K562 (cell line): ENCODE measurements around the gene USP10. TPM values are rescaled to one million over a fixed set of nuclear protein-coding genes. Genes with fewer than 3 reads are reported as not detected.

Source experiments
- ATAC-seq: fragments of 200-7000 bp; cut with Tn5 transposase; 3 replicates; pipeline ENCODE4 v1.9.1; 2020; ENCODE audit warnings: moderate library complexity
- BruUV-seq: library from RNA; stranded (reverse); fragments of 400-500 nt; replicated peaks from 2 replicates; lab custom pipeline; 2021; lab: Mats Ljungman, UMichigan
- CTCF ChIA-PET: fragments of 300-600 bp; formaldehyde crosslinking; extraction: SDS; loops from one replicate; lab custom pipeline; 2021; ENCODE audit warnings: low intra/inter-chr PET ratio; lab: Yijun Ruan, JAX
- POLR2A ChIA-PET: fragments of 300-600, 350-650 bp; sonication (Branson Sonifier 250); formaldehyde crosslinking; extraction: SDS; loops from one replicate; lab custom pipeline; 2021; ENCODE audit warnings: antibody characterized with exemption, inconsistent platforms; lab: Yijun Ruan, JAX
- DNase-seq, 4 experiments: peaks; one replicate each; pipeline versions ENCODE4 v3.0.0 to v3.0.0-alpha.2; 2011 to 2018; ENCODE audit warnings: low spot score in 3 of 4, mixed read lengths in 3 of 4; ENCODE audit errors: extremely low read depth in 1 of 4
- FAIRE-seq: peaks from 2 replicates; lab custom pipeline; 2011; peaks lifted over from hg19 to GRCh38; lab: Jason Lieb, UNC
- H2AFZ ChIP-seq: 2 replicates; pipeline ENCODE4 v1.6.0; 2011; ENCODE audit warnings: low read depth, low read length, control low read depth, inconsistent platforms
- H3K27ac ChIP-seq: fragments of 200-600 bp; 3 replicates; pipeline ENCODE4 v1.8.0; 2011; ENCODE audit warnings: low read depth, mild to moderate bottlenecking, control low read depth, inconsistent platforms, low read length, moderate library complexity, mixed read lengths; ENCODE audit errors: extremely low read depth
- H3K27me3 ChIP-seq, 2 experiments: fragments of 300-600 bp in 1 of 2; 2 replicates in 1 of 2; 3 replicates in 1 of 2; pipeline versions ENCODE4 v1.6.0 to v1.8.0; 2011; ENCODE audit warnings: inconsistent platforms in 2 of 2, low read length in 2 of 2, mild to moderate bottlenecking in 1 of 2, mixed read lengths in 1 of 2, moderate library complexity in 1 of 2; ENCODE audit not compliant: control insufficient read depth in 2 of 2, insufficient read depth in 2 of 2
- H3K36me3 ChIP-seq: fragments of 300-600 bp; 3 replicates; pipeline ENCODE4 v1.8.0; 2011; ENCODE audit warnings: mild to moderate bottlenecking, low read length, inconsistent platforms; ENCODE audit not compliant: control insufficient read depth, insufficient read depth
- H3K4me1 ChIP-seq, 2 experiments: fragments of 200-600 bp in 1 of 2; replicated peaks in 1 of 2; 2 replicates in 1 of 2; 3 replicates in 1 of 2; pipeline versions ENCODE4 v1.5.1 to v1.8.0; 2011; ENCODE audit warnings: inconsistent platforms in 2 of 2, low read length in 2 of 2, mild to moderate bottlenecking in 1 of 2, mixed read lengths in 1 of 2, moderate library complexity in 1 of 2; ENCODE audit not compliant: control insufficient read depth in 2 of 2, insufficient read depth in 2 of 2
- H3K4me2 ChIP-seq: 2 replicates; pipeline ENCODE4 v1.6.1; 2011; ENCODE audit warnings: low read length, control low read depth, inconsistent platforms, mixed read lengths; ENCODE audit not compliant: insufficient read depth
- H3K4me3 ChIP-seq: fragments of 200-600 bp; sonication (generic), shearing (Covaris generic); 2 replicates; pipeline ENCODE4 v1.5.1; 2016; ENCODE audit warnings: control low read depth, inconsistent platforms
- H3K79me2 ChIP-seq: fragments of 200-600 bp; 3 replicates; pipeline ENCODE4 v1.8.0; 2011; ENCODE audit warnings: low read length, inconsistent platforms; ENCODE audit not compliant: control insufficient read depth, insufficient read depth
- H3K9ac ChIP-seq, 2 experiments: 2 replicates each; pipeline versions ENCODE4 v1.6.0 to v1.6.1; 2011; ENCODE audit warnings: low read depth in 2 of 2, low read length in 2 of 2, control low read depth in 1 of 2, inconsistent platforms in 1 of 2, mild to moderate bottlenecking in 1 of 2, mixed read lengths in 1 of 2; ENCODE audit not compliant: insufficient read depth in 1 of 2
- H3K9me1 ChIP-seq: one replicate; pipeline ENCODE4 v1.6.0; 2011; ENCODE audit warnings: inconsistent platforms, mild to moderate bottlenecking, low read length, moderate library complexity; ENCODE audit not compliant: control insufficient read depth, insufficient read depth
- H3K9me3 ChIP-seq: replicated peaks from 2 replicates; pipeline ENCODE4 v1.5.1; 2011; ENCODE audit warnings: low read depth, low read length, inconsistent platforms; ENCODE audit not compliant: control insufficient read depth, insufficient read depth
- H4K20me1 ChIP-seq: replicated peaks from 2 replicates; pipeline ENCODE4 v1.6.1; 2011; ENCODE audit warnings: low read length, inconsistent platforms, mixed read lengths; ENCODE audit not compliant: control insufficient read depth, insufficient read depth
- C11orf30 ChIP-seq: fragments of 450-650 bp; IDR thresholded peaks from 2 replicates; pipeline ENCODE4 v1.6.1; 2016; ENCODE audit warnings: low read depth, mild to moderate bottlenecking
- GTF2A2 ChIP-seq: IDR thresholded peaks from 2 replicates; pipeline ENCODE4 v1.6.1; 2016; ENCODE audit warnings: mild to moderate bottlenecking, missing genetic modification characterization, missing compliant biosample characterization
- KAT2B ChIP-seq: IDR thresholded peaks from one replicate; pipeline ENCODE4 v1.6.1; 2012; ENCODE audit warnings: low read depth, mild to moderate bottlenecking, control low read depth, inconsistent platforms, low read length, moderate library complexity
- KAT8 ChIP-seq: fragments of 450-650 bp; IDR thresholded peaks from 2 replicates; pipeline ENCODE4 v1.6.1; 2016; ENCODE audit warnings: low read depth, mild to moderate bottlenecking
- SMAD2 ChIP-seq: fragments of 150-350 bp; IDR thresholded peaks from 2 replicates; pipeline ENCODE4 v1.6.1; 2014; ENCODE audit warnings: low read depth, mild to moderate bottlenecking, low read length
- SMARCE1 ChIP-seq: fragments of 450-650 bp; IDR thresholded peaks from 2 replicates; pipeline ENCODE4 v1.7.1; 2016; ENCODE audit warnings: mild to moderate bottlenecking
- TEAD4 ChIP-seq, 2 experiments: sonication (generic) in 1 of 2; formaldehyde crosslinking in 1 of 2; IDR thresholded peaks; 2 replicates each; pipeline versions ENCODE4 v1.6.1 to v1.8.0; 2012 to 2022; ENCODE audit warnings: borderline replicate concordance in 1 of 2, inconsistent platforms in 1 of 2, low read length in 1 of 2, mild to moderate bottlenecking in 1 of 2, missing genetic modification reagents in 1 of 2
- TRIM25 ChIP-seq: fragments of 450-650 bp; IDR thresholded peaks from 2 replicates; pipeline ENCODE4 v1.7.0; 2016; ENCODE audit warnings: borderline replicate concordance
- ZBED1 ChIP-seq: IDR thresholded peaks from 2 replicates; pipeline ENCODE4 v1.6.1; 2014
- ZNF507 ChIP-seq: conservative IDR thresholded peaks from 2 replicates; pipeline ENCODE4 v1.6.1; 2017; ENCODE audit warnings: missing genetic modification characterization, missing compliant biosample characterization
- ZNF561 ChIP-seq: fragments of 450-650 bp; formaldehyde crosslinking; conservative IDR thresholded peaks from 2 replicates; pipeline ENCODE4 v1.4.0; 2020; ENCODE audit warnings: mild to moderate bottlenecking, moderate library complexity
- ZNF830 ChIP-seq: fragments of 250-450 bp; sonication (Bioruptor Pico); IDR thresholded peaks from 2 replicates; pipeline ENCODE4 v1.5.0; 2021; ENCODE audit warnings: mild to moderate bottlenecking
- WGBS: fragments of 100-300 bp; shearing (Covaris generic); methylation state at CpG from one replicate; pipeline ENCODE4 v1.1.6; 2016; ENCODE audit warnings: low coverage, mixed read lengths; ENCODE audit not compliant: insufficient coverage; ENCODE audit errors: missing lambda C conversion rate; 5-methylcytosine and 5-hydroxymethylcytosine counted together
- in situ Hi-C: fragments of 300-500 bp; cut with MboI; formaldehyde crosslinking; loops from 4 replicates; pipeline ENCODE4 v1.15.0; 2018; ENCODE audit warnings: inconsistent platforms, mixed read lengths
- intact Hi-C: fragments of 100-400 bp; cut with micrococcal nuclease; formaldehyde crosslinking; loops from 2 replicates; pipeline ENCODE4 v1.14.2; 2022
- polyA plus RNA-seq, 8 experiments: library from polyadenylated mRNA; depleted of rRNA in 4 of 8; stranded (reverse) in 5 of 8; unstranded in 3 of 8; fragments of >200 nt; fragmentation: Nextera tagmentation in 2 of 8; fragmentation: Illumina TruSeq in 1 of 8; extraction: Ambion mirVana in 2 of 8; extraction: Trizol in 1 of 8; gene quantifications; 2 replicates each; pipeline versions ENCODE4 v1.2.1 to v1.2.3, GENCODE V29; 2011 to 2014; ENCODE audit warnings: inconsistent platforms in 1 of 8, missing spikeins in 1 of 8
- total RNA-seq, 7 experiments: library from RNA; depleted of rRNA in 6 of 7; stranded (reverse); fragments of >200 nt in 6 of 7; fragmentation: Illumina TruSeq in 2 of 7; extraction: Trizol in 2 of 7; gene quantifications; 2 replicates each; pipeline versions ENCODE4 v1.2.1 to v1.2.3, GENCODE V29; 2011 to 2021; ENCODE audit warnings: low replicate concordance in 1 of 7
- TF ChIP-seq, protein P1 (sequence below), 3 experiments: fragments of 200-800 bp in 1 of 3; fragments of 250-450 bp in 1 of 3; fragments of 450-650 bp in 1 of 3; sonication (Bioruptor Pico) in 1 of 3; sonication (Bioruptor generic) in 1 of 3; formaldehyde crosslinking in 1 of 3; IDR thresholded peaks; 2 replicates each; pipeline versions ENCODE4 v1.6.1 to v1.8.0; 2016 to 2022; ENCODE audit warnings: mild to moderate bottlenecking in 2 of 3, missing genetic modification characterization in 2 of 3, missing compliant biosample characterization in 1 of 3, moderate library complexity in 1 of 3

Gene USP10
- total and polyA plus RNA-seq, 9 of the 15 experiments (the other 6 are each of a cell fraction or from before 2014, with no cell fraction given), result 61.7 to 197 (median 116) TPM

DNA sequence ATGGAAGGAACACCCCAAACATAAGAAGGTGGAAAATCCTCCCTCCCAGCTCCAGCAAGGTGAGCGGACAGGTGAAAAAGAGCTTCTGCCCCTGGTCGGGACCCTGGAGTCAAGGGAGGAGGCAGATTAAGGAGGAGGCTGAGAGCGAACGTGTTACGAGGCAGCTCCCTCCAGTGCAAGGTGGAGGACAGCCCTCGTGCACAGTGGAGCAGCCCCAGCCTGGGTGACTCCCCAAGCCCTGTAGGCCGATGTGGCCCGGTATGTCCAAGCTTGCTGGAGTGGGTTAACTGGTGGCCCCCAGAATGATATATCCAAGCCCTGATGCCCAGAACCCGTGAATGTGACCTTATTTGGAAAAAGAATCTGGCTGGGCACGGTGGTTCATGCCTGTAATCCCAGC is 104.5 kb downstream of the USP10 start:
- no peak for ATAC-seq
- H3K27me3 ChIP-seq, result peaks cover 2 to 19% of the 10 kb centered on the region in 2 experiments; a peak in 1 of 5 replicates
- BruUV-seq, result no TSS peak
- no peaks in the 10 kb centered on the region for H3K79me2 ChIP-seq
- POLR2A ChIA-PET, result interaction anchor here (0.6 kb wide), 1 partner anchor 32 kb away, joined by 4 read pairs; no protein-coding TSS in a partner anchor
- peaks cover 7 to 8% of the 10 kb centered on the region in 2 experiments; a peak in 4 of 5 replicates for H3K4me1 ChIP-seq
- DNase-seq, result no peak
- 65% methylated on average over 10 of the region's 10 CpGs for WGBS
- H3K9me3 ChIP-seq, result no peaks in the 10 kb centered on the region
- no peak overlapping the region for H2AFZ ChIP-seq
- H3K27ac ChIP-seq, result no peak overlapping the region
- intact Hi-C loops, result no loop called here
- no peak for FAIRE-seq
- no peaks in the 10 kb centered on the region for H4K20me1 ChIP-seq
- in situ Hi-C loops, result no loop called here
- CTCF ChIA-PET, result no interaction called here
- no peaks in the 10 kb centered on the region for H3K9me1 ChIP-seq
- H3K4me3 ChIP-seq, result no peak overlapping the region
- no peaks in the 10 kb centered on the region for H3K36me3 ChIP-seq
- no peak overlapping the region for H3K9ac ChIP-seq
- no peak overlapping the region for H3K4me2 ChIP-seq
- TF ChIP-seq KAT2B, result no peak
- no peak for TF ChIP-seq TRIM25
- TF ChIP-seq ZBED1, result no peak
- TF ChIP-seq ZNF561 (CRISPR knock-in tag), result no peak
- TF ChIP-seq SMAD2, result no peak
- no peak for TF ChIP-seq KAT8
- no peak for TF ChIP-seq SMARCE1
- TF ChIP-seq, protein P1, sequence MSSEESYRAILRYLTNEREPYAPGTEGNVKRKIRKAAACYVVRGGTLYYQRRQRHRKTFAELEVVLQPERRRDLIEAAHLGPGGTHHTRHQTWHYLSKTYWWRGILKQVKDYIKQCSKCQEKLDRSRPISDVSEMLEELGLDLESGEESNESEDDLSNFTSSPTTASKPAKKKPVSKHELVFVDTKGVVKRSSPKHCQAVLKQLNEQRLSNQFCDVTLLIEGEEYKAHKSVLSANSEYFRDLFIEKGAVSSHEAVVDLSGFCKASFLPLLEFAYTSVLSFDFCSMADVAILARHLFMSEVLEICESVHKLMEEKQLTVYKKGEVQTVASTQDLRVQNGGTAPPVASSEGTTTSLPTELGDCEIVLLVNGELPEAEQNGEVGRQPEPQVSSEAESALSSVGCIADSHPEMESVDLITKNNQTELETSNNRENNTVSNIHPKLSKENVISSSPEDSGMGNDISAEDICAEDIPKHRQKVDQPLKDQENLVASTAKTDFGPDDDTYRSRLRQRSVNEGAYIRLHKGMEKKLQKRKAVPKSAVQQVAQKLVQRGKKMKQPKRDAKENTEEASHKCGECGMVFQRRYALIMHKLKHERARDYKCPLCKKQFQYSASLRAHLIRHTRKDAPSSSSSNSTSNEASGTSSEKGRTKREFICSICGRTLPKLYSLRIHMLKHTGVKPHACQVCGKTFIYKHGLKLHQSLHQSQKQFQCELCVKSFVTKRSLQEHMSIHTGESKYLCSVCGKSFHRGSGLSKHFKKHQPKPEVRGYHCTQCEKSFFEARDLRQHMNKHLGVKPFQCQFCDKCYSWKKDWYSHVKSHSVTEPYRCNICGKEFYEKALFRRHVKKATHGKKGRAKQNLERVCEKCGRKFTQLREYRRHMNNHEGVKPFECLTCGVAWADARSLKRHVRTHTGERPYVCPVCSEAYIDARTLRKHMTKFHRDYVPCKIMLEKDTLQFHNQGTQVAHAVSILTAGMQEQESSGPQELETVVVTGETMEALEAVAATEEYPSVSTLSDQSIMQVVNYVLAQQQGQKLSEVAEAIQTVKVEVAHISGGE (CRISPR knock-in tag; IDR thresholded peaks at IDR 0.05), result no peak
- TF ChIP-seq TEAD4 (IDR thresholded peaks at IDR 0.05; ENCODE audit: low read length), result no peak
- TF ChIP-seq TEAD4 (CRISPR knock-in tag; IDR thresholded peaks at IDR 0.05; ENCODE audit: borderline replicate concordance), result no peak
- no peak for TF ChIP-seq ZNF507
- TF ChIP-seq C11orf30, result no peak
- no peak for TF ChIP-seq GTF2A2
- no peak for TF ChIP-seq ZNF830 (CRISPR knock-in tag)
